ENCODE data around the gene ABCG2.
"Not testable (repeated sequence)": the region's sequence is repeated elsewhere in the genome, so short reads cannot be mapped to it uniquely, and the experiment has no call there.

Gene ABCG2

GRCh38 chr4:88163336-88163735, 4.9 kb upstream of the ABCG2 start:
- no peak for DNase-seq

- no peak for DNase-seq
These were observed 4.2 kb upstream of the ABCG2 start for GRCh38 chr4:88162626-88163025.

- no peak for DNase-seq
These were observed 838 bp upstream of the ABCG2 start for GRCh38 chr4:88159229-88159725.

GRCh38 chr4:88158038-88158488, 376 bp downstream of the ABCG2 start:
- no peak for DNase-seq

- not testable (repeated sequence) for DNase-seq
These were observed 6.1 kb downstream of the ABCG2 start for GRCh38 chr4:88152331-88152730.

GRCh38 chr4:88148560-88148959, 9.9 kb downstream of the ABCG2 start:
- DNase-seq: no peak

- DNase-seq: no peak
These were observed 10.6 kb downstream of the ABCG2 start for GRCh38 chr4:88147799-88148217.

GRCh38 chr4:88146891-88147290, 11.5 kb downstream of the ABCG2 start:
- DNase-seq: no peak

- no peak for DNase-seq
These were observed 13.6 kb downstream of the ABCG2 start for GRCh38 chr4:88144866-88145300.

GRCh38 chr4:88144048-88144447, 14.4 kb downstream of the ABCG2 start:
- no peak for DNase-seq

GRCh38 chr4:88143504-88143903, 14.9 kb downstream of the ABCG2 start:
- no peak for DNase-seq

- no peak for DNase-seq
These were observed 19.9 kb downstream of the ABCG2 start for GRCh38 chr4:88138561-88138960.

- no peak for DNase-seq
These were observed 21.3 kb downstream of the ABCG2 start for GRCh38 chr4:88137112-88137511.

GRCh38 chr4:88136249-88136648, 22.2 kb downstream of the ABCG2 start:
- no peak for DNase-seq

GRCh38 chr4:88135356-88135663, 23.1 kb downstream of the ABCG2 start:
- DNase-seq: no peak

GRCh38 chr4:88134536-88135355, 23.7 kb downstream of the ABCG2 start:
- no peak for DNase-seq

- no peak for DNase-seq
These were observed 24.3 kb downstream of the ABCG2 start for GRCh38 chr4:88134111-88134510.

GRCh38 chr4:88130544-88131305, 27.7 kb downstream of the ABCG2 start:
- no peak for DNase-seq

GRCh38 chr4:88130003-88130402, 28.4 kb downstream of the ABCG2 start:
- no peak for DNase-seq

- DNase-seq: not testable (repeated sequence)
These were observed 36.2 kb downstream of the ABCG2 start for GRCh38 chr4:88122260-88122659.

- no peak for DNase-seq
These were observed 38.5 kb downstream of the ABCG2 start for GRCh38 chr4:88119943-88120342.

GRCh38 chr4:88115587-88115986, 42.9 kb downstream of the ABCG2 start:
- DNase-seq: no peak

- no peak for DNase-seq
These were observed 45.6 kb downstream of the ABCG2 start for GRCh38 chr4:88112856-88113255.

GRCh38 chr4:88110826-88111225, 47.6 kb downstream of the ABCG2 start:
- DNase-seq: no peak
